GM10266 (cell line): ENCODE data around the gene MYT1.
"Not testable (repeated sequence)": the region's sequence is repeated elsewhere in the genome, so short reads cannot be mapped to it uniquely, and the experiment has no call there.

Source experiments
- DNase-seq: peaks from one replicate; pipeline ENCODE4 v3.0.0; 2012; ENCODE audit errors: extremely low spot score
- TF ChIP-seq, protein P1 (sequence below): IDR thresholded peaks from 2 replicates; pipeline ENCODE4 v1.5.1; 2012; ENCODE audit warnings: mild to moderate bottlenecking, low read depth; ENCODE audit not compliant: control insufficient read depth, insufficient read depth; ENCODE audit errors: missing control alignments

Gene MYT1

DNA sequence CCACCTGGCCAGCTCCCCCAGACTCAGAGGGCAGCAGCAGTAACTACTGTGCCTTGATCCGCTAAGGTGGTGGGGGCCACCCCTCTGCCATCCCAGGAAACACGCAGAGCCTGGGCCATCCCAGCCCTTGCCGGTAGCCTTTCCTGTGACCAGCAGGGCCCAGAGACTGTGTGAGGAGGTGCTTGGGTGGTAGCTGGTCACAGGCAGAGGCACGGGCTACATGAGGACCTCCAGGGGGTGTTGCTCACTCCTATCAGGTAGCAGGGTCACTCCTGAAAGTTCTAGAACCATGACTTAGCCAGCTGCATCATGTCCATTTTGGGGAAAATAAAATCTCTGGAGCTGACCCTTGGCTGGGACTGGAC, 114.0 kb downstream of the MYT1 start:
- TF ChIP-seq, protein P1, sequence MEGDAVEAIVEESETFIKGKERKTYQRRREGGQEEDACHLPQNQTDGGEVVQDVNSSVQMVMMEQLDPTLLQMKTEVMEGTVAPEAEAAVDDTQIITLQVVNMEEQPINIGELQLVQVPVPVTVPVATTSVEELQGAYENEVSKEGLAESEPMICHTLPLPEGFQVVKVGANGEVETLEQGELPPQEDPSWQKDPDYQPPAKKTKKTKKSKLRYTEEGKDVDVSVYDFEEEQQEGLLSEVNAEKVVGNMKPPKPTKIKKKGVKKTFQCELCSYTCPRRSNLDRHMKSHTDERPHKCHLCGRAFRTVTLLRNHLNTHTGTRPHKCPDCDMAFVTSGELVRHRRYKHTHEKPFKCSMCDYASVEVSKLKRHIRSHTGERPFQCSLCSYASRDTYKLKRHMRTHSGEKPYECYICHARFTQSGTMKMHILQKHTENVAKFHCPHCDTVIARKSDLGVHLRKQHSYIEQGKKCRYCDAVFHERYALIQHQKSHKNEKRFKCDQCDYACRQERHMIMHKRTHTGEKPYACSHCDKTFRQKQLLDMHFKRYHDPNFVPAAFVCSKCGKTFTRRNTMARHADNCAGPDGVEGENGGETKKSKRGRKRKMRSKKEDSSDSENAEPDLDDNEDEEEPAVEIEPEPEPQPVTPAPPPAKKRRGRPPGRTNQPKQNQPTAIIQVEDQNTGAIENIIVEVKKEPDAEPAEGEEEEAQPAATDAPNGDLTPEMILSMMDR: no peak
- no peak for DNase-seq

DNA sequence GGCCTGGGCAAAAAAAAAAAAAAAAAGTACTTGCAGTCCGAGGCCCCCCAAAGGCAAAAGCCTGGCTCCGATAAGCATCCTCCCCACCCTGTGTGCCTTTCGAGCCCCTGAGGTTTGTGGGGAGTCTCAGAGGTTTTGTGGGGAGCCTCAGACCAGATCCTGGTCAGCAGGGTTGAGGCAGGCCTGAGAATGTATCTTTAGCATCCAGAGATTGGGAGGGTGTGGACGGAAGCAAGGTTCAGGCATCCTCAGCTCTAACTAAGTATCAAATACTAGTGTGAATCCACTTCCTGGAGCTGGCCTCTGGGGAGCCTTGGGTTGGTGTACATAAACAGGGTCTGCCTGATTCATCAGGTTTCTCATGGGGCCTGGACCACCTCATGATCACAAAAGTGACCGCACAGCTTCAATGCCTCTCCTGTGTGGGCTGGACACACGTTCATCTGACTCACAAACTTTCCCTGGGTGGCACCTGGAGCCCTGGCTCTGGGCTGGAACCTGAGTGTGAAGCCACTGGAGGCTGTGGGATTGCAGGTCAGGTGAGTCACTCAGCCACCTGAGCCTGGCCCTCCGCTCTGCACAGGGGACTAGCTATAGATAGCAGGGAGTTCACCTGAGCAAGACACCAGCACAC, 115.7 kb downstream of the MYT1 start:
- TF ChIP-seq, protein P1: no peak

DNA sequence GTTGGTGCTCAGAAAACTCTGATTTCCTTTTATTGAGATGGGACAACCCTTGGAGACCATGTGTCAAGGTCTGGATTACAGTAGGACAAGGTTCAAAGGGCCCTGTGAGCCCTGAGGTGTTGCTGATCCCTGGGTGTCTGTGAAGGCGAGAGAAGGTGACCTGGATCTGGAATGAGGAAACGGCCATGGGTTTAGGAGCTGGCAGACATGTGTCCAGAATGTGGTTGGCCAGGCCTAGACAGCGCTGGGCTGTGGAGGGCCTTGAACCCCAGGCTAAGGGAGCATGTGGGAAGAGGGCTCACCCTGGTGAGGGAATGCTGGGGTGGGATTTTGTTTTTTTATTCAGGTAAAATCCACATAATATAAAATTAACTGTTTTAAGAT, 116.2 kb downstream of the MYT1 start:
- DNase-seq: no peak
- TF ChIP-seq, protein P1: no peak

More for the DNA sequence above, 115.7 kb downstream of the MYT1 start:
- no peak for DNase-seq

DNA sequence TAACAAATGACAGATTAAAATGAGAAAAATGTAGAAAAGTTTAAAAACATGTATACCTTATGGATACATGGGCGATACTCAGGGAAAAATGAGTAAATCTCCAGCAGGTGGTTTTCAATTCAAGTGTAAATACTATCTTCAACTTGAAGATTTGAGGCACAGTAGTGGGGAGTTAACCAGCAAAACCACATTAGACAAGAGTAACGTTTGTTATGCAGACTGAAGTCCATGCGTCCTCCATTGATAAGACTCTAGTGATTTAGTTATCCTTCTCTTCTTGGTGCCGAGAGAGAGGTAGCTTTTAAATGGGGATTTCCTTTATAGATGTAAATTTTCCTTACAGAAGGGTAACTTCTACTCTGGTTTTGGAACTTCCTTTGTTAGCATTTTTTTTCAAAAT, 119.4 kb downstream of the MYT1 start:
- TF ChIP-seq, protein P1: no peak
- DNase-seq: no peak

DNA sequence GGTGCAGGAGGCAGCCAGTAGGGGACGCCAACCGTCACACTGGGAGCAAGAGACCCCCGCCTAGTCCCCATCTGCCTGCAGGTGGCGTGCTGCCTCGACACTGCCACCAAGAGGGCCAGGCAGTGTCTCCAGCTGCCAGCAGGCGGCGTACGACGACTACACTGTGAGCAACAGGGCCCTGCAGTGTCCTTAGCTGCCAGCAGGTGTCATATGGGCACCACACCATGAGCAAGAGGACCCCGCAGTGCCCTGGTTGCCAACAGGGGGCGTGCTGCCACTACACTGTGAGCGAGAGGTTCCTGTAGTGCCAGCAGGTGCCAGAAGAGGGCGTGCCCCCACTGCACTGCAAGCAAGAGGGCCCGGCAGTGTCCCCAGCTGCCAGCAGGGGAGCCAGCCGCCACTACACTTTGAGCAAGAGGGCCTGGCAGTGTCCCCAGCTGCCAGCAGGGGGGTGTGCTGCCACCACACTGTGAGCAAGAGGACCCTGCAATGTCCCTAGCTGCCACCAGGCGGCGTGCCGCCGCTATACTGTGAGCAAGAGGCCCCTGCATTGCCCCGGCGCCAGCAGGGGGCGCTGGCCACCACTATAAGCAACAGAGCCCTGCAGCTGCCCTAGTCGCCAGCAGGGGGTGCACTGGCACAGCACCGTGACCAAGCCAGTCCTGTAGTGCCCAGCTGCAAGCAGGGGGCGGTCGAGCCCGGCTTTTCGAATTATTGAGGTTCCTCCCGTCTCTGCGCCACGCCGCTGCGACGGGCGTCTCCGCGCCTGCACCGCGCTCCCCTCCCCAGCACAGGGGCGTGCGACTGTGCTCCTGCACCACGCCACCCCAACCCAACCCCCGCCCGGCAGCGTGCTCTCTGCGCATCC, 121.6 kb downstream of the MYT1 start:
- peak; percentile 80 for DNase-seq
- TF ChIP-seq, protein P1: peak; percentile 84

DNA sequence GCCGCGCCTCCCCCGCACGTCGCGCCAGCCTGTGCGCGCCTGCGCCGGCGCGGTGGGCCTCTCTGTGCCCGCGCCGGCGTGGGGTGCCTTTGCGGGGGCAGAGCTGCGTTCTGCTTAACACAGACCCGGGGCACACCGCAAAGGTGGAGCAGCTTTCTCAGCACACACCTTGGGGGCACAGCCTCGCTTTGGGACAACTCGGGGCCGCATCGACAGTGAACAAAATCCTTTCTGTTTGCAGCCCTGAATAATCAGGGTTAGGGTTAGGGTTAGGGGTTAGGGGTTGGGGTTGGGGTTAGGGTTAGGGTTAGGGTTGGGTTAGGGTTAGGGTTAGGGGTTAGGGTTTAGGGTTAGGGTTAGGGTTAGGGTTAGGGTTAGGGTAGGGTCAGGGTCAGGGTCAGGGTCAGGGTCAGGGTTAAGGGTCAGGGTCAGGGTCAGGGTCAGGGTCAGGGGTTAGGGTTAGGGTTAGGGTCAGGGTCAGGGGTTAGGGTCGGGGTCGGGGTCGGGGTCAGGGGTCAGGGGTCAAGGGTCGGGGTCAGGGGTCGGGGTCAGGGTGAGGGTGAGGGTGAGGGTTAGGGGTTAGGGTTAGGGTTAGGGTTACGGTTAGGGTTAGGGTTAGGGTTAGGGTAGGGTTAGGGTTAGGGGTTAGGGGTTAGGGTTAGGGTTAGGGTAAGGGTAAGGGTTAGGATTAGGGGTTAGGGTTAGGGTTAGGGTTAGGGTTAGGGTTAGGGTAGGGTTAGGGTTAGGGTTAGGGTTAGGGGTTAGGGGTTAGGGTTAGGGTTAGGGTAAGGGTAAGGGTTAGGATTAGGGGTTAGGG, 122.4 kb downstream of the MYT1 start:
- DNase-seq: not testable (repeated sequence)

DNA sequence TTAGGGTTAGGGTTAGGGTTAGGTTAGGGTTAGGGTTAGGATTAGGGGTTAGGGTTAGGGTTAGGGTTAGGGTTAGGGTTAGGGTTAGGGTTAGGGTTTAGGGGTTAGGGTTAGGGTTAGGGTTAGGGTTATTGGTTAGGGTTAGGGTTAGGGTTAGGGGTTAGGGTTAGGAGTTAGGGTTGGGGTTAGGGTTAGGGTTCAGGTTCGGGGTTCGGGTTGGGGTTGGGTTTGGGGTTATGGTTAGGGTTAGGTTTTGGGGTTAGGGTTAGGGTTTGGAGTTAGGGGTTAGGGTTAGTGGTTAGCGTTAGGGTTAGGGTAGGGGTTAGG, 123.0 kb downstream of the MYT1 start:
- not testable (repeated sequence) for DNase-seq
